GM18858 (cell line): ENCODE measurements around the gene PREX1.

Experiments used
- ATAC-seq: cut with Tn5 transposase; IDR thresholded peaks from one replicate; pipeline ENCODE4 v1.9.1; 2021; ENCODE audit not compliant: unreplicated experiment

The PREX1 gene

GRCh38 chr20:48722002-48722731 lies 105.6 kb downstream of the PREX1 start:
- no peak for ATAC-seq

- no peak for ATAC-seq
These were observed 106.3 kb downstream of the PREX1 start for GRCh38 chr20:48721324-48722001.

GRCh38 chr20:48720256-48720985 lies 107.4 kb downstream of the PREX1 start:
- no peak for ATAC-seq

- no peak for ATAC-seq
These were observed 108.1 kb downstream of the PREX1 start for GRCh38 chr20:48719598-48720255.

GRCh38 chr20:48718786-48719578 lies 108.8 kb downstream of the PREX1 start:
- ATAC-seq: no peak

GRCh38 chr20:48717680-48718223 lies 110.0 kb downstream of the PREX1 start:
- ATAC-seq: no peak

GRCh38 chr20:48717095-48717672 lies 110.6 kb downstream of the PREX1 start:
- ATAC-seq: no peak

GRCh38 chr20:48716541-48716940 lies 111.3 kb downstream of the PREX1 start:
- no peak for ATAC-seq

GRCh38 chr20:48716086-48716485 lies 111.7 kb downstream of the PREX1 start:
- no peak for ATAC-seq

- ATAC-seq: no peak
These were observed 113.0 kb downstream of the PREX1 start for GRCh38 chr20:48714764-48715163.

GRCh38 chr20:48711696-48712464 lies 115.9 kb downstream of the PREX1 start:
- no peak for ATAC-seq

GRCh38 chr20:48711044-48711428 lies 116.8 kb downstream of the PREX1 start:
- no peak for ATAC-seq

GRCh38 chr20:48710341-48711043 lies 117.3 kb downstream of the PREX1 start:
- no peak for ATAC-seq

GRCh38 chr20:48709744-48710143 lies 118.1 kb downstream of the PREX1 start:
- ATAC-seq: no peak

- no peak for ATAC-seq
These were observed 118.6 kb downstream of the PREX1 start for GRCh38 chr20:48709058-48709691.

- ATAC-seq: no peak
These were observed 119.2 kb downstream of the PREX1 start for GRCh38 chr20:48708630-48709029.

GRCh38 chr20:48708116-48708515 lies 119.7 kb downstream of the PREX1 start:
- no peak for ATAC-seq

- ATAC-seq: no peak
These were observed 121.0 kb downstream of the PREX1 start for GRCh38 chr20:48706710-48707365.
